Stomach smooth muscle (tissue), 2 donors: ENCODE results near the gene HOXD4.

ENCODE experiments used
- H3K27ac ChIP-seq: one replicate; pipeline ENCODE4 v1.7.0; 2013; ENCODE audit warnings: mild to moderate bottlenecking, low read length, inconsistent platforms
- H3K27me3 ChIP-seq, 2 donors: one replicate each; pipeline ENCODE4 v1.7.0; 2013; ENCODE audit warnings: low read length in 2 of 2; ENCODE audit not compliant: insufficient read depth in 2 of 2, control insufficient read depth in 1 of 2
- H3K36me3 ChIP-seq, 2 donors: one replicate each; pipeline ENCODE4 v1.7.0; 2013; ENCODE audit warnings: low read length in 2 of 2; ENCODE audit not compliant: control insufficient read depth in 2 of 2, insufficient read depth in 2 of 2
- H3K4me1 ChIP-seq: one replicate; pipeline ENCODE4 v1.7.0; 2013; ENCODE audit warnings: low read length; ENCODE audit not compliant: control insufficient read depth, insufficient read depth
- H3K4me3 ChIP-seq, 2 donors: one replicate each; pipeline ENCODE4 v1.7.0; 2013; ENCODE audit warnings: low read length in 2 of 2
- H3K9ac ChIP-seq, 2 donors: one replicate each; pipeline ENCODE4 v1.7.0; 2013; ENCODE audit warnings: low read length in 2 of 2, mild to moderate bottlenecking in 1 of 2
- H3K9me3 ChIP-seq, 2 donors: one replicate each; pipeline ENCODE4 v1.7.0; 2013; ENCODE audit warnings: low read length in 2 of 2; ENCODE audit not compliant: control insufficient read depth in 2 of 2
- donor health status: healthy.
- donor health status: Pancreatic carcinoma.

Gene HOXD4

DNA sequence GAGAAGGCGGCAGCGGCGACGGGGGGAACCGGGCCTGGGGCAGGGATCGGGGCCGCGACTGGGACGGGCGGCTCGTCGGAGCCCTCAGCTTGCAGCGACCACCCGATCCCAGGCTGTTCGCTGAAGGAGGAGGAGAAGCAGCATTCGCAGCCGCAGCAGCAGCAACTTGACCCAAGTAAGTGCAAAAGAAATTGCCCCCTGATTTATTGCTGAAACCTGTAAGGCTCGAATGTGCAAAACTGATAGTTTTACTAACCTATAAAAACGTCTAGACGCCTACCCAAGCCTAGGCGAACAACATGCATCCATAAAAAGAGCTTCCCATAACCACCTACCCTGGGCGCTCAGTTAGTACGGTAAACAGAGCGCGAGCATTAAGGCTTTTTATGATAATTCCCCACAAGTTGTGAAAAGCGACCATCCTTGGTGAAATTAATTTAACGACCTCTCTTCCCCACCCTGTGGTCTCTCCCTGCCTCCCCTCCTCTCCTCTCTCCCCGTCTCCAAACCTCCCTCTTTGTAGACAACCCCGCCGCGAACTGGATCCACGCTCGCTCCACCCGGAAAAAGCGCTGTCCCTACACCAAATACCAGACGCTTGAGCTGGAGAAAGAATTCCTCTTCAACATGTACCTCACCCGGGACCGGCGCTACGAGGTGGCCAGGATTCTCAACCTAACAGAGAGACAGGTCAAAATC, 27.8 kb upstream of the HOXD4 start:
- Histone ChIP-seq H3K27me3 (peaks cover 71 to 95% of the 10 kb centered on the region in 2 donors), H3K27ac (no peak overlapping the region), H3K4me3 (peak overlapping the region; percentile 10 to 67), H3K9me3 (peaks cover 0 to 4% of the 10 kb centered on the region in 2 donors), H3K36me3 (no peaks in the 10 kb centered on the region), H3K9ac (no peak overlapping the region), H3K4me1 (peaks cover 14% of the 10 kb centered on the region)

DNA sequence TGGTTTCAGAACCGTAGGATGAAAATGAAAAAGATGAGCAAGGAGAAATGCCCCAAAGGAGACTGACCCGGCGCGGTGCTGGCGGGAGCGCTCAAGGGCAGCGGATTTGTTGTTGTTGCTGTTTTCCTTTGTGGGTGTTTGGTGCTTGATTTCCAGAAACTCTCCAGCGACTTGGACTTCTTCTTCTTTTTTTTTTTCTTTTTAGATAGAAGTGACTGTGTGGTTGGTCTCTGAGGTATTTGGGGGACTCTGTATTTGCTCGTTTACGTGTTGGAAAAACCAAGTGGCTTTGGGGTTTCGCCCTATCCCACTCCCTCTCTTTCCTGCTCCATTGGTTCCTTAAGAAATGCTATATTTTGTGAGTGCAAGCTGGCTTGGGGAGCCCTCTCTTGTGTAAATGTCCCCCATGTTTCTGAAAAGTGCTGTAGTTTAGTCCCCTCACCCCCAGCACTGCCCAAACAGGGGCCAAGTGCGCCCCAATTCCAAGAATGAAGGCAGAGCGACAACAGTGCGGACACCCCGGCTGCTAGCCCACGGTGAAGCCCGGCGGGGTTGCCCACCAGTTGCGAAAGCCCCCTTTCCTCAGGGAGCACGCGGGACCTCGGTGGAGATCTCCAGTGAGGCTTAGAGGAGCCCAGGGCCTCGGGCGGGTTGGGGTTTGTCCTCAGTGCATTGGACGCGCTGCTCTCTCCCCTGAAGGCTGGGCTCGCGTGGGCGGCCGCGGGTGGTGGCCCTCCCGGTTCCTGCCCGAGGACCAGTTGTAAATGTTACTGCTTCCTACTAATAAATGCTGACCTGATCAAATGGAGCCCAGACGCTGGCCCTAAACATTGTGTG, 27.0 kb upstream of the HOXD4 start:
- H3K36me3 ChIP-seq: no peaks in the 10 kb centered on the region
- H3K4me1 ChIP-seq: peaks cover 19% of the 10 kb centered on the region
- H3K9me3 ChIP-seq: peaks cover 0 to 4% of the 10 kb centered on the region in 2 donors
- H3K27ac ChIP-seq: no peak overlapping the region
- H3K4me3 ChIP-seq: peak overlapping the region in 1 of 2 donors; percentile 22
- peaks cover 72 to 96% of the 10 kb centered on the region in 2 donors for H3K27me3 ChIP-seq
- no peak overlapping the region for H3K9ac ChIP-seq

DNA sequence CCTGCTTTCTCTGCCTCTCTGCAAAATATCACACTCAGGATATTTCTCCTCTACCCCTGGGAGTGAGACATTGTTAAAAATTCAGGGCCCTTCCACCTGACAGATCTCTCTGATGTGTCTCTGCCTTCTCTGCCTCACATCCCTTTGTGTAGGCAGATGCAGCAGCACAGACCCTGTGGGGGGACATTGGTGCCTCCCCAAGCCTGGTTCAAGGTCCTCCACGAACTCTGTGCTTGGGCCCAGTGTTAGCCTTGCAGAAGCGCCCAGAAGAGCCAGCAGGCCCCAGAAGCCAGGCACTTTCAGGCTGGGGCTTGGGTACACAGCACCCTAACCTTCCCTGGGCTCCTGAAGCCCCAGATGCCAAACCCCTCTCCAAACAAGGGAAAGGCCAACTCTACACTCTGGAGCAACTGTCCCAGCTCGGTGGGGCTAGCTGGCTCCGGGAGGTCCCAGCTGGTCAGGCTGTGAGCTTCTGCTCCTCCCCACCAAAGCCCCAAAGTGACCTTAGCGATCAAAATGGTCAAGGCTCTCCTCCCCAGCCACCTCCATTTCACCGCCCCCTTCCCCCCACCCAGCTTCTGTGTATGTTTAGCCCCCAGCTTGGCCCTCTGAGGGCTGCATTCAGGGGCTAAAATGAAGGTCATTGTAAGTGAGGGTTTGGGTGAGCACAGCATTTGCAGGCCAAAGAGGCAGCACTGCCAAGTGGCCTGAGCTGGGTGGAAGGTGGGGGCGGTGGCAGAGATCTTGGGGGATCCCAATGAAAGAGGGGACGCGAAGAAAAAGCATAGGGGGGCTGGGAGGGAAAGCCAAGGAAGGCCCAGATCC, 26.2 kb upstream of the HOXD4 start:
- H3K9me3 ChIP-seq: no peaks in the 10 kb centered on the region
- H3K27ac ChIP-seq: no peak overlapping the region
- no peaks in the 10 kb centered on the region for H3K36me3 ChIP-seq
- H3K4me1 ChIP-seq: peaks cover 21% of the 10 kb centered on the region
- peaks cover 66 to 92% of the 10 kb centered on the region in 2 donors for H3K27me3 ChIP-seq
- no peak overlapping the region for H3K9ac ChIP-seq
- H3K4me3 ChIP-seq: no peak overlapping the region

DNA sequence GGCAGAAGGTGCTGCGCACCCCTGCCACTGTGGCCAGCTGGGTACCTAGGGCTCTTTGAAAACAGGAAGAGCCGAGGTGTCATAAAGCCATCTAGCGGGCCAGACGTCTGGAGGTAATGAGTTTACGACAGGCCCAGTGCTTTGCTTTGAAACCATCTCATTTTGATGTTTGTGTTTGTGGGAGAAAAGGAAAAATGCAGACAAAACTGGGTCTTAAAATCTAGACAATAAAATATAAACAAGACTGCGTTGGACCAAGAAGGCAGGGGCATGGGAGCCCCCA, 25.6 kb upstream of the HOXD4 start:
- Histone ChIP-seq H3K4me3 (no peak overlapping the region), H3K4me1 (peaks cover 27% of the 10 kb centered on the region), H3K9me3 (no peaks in the 10 kb centered on the region)

DNA sequence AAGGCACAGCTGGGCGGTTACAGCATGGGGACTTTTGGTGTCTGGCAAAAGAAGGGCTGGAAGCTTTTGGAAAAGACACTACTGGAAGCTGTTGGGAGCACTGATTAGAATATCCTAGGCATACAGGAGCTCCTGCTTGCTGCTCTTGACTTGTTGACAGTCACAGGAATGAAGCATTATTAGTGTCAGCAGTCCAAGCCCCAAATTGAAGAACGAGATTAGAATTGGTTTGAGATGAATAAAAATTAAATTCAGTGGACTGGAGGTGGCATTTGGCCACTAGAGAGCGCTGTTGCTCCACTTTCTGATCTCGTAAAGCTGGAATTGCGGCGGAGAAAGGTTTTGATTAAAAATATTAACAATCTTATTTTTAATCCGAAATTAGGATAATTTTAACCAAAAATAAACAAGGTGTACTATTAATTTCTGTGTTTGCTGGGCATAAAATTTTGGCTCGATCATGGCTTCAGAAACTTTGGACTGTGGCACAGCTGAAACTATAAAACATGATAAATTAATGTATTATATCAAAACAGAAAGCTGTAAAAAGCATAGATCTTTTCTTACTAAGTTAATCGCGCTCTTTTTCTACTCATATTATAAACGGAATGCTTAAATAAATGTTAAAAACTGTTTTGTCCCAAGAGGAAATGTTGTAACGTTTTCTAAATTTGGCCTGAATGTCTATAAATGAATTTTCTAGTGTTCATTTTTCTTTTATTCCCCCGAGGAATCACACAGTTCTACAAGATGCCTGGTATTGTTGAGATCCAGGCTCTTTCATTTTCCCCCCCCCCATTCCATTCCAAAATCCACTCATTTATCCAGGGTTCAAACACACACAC, 24.2 kb upstream of the HOXD4 start:
- Histone ChIP-seq H3K27ac (no peak overlapping the region), H3K9ac (no peak overlapping the region), H3K9me3 (peaks cover 0 to 3% of the 10 kb centered on the region in 2 donors), H3K4me1 (peaks cover 28% of the 10 kb centered on the region), H3K36me3 (no peaks in the 10 kb centered on the region), H3K27me3 (peaks cover 62 to 91% of the 10 kb centered on the region in 2 donors), H3K4me3 (no peak overlapping the region)

More for the DNA sequence above, 25.6 kb upstream of the HOXD4 start:
- H3K9ac ChIP-seq: no peak overlapping the region
- H3K27me3 ChIP-seq: peaks cover 62 to 92% of the 10 kb centered on the region in 2 donors
- H3K27ac ChIP-seq: no peak overlapping the region
- no peaks in the 10 kb centered on the region for H3K36me3 ChIP-seq

DNA sequence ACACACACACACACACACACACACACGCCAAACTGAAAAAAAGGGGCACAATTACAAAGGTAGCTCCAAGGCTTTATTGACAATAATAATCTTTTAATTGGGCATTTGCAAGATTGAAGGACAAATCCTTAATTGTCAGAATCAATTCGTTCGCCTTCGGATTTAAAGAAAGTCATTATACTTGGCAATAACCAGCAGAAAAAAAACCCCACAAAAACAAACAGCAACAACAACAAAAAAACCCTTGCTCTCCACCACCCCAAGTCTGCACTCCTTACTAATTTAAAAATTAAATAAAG, 23.6 kb upstream of the HOXD4 start:
- Histone ChIP-seq H3K4me3 (peak overlapping the region in 1 of 2 donors; percentile 44), H3K27me3 (peaks cover 68 to 91% of the 10 kb centered on the region in 2 donors), H3K4me1 (peaks cover 24% of the 10 kb centered on the region), H3K36me3 (no peaks in the 10 kb centered on the region), H3K27ac (no peak overlapping the region), H3K9ac (no peak overlapping the region), H3K9me3 (peaks cover 0 to 3% of the 10 kb centered on the region in 2 donors)

DNA sequence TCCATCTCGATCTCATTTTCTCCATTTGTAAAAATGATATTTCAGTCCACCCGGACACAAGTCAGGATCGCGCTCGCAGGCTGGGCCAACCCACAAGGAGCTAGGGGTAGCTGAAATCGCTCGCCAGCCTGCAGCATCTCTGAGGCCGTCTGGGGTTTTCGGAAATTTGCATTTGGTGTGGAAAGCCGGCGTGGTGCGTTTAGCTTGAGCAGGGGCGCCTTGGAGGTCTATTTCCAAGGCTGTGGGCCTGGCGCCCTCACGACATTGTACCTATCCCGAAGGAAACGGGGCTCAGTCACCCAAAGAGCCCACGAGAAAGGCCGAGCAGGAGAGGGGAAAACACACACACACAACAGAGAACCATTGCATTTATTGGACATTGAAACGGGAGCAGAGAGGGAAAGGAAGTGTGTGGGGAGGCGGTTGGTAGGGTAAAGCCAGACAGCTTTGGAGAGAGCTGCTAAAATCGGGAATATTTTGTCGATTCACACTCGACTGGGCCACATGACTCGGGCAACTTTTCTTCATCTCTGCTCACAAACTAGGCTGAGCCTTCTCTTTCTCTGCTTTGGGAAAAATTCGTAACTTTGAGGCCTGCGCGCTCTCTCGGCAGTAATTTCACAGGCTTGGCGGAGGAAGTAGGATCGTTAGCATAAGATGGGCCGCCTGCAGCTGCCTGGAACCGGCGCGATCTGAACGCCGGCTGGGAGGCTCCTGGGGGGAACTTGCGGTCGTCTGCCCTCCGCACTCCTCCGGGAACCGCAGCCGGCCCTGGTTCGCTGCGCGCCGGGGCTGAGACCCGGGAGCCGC, 23.0 kb upstream of the HOXD4 start:
- H3K4me3 ChIP-seq: peak overlapping the region in 1 of 2 donors; percentile 44
- H3K9ac ChIP-seq: no peak overlapping the region
- no peaks in the 10 kb centered on the region for H3K36me3 ChIP-seq
- no peak overlapping the region for H3K27ac ChIP-seq
- peaks cover 0 to 3% of the 10 kb centered on the region in 2 donors for H3K9me3 ChIP-seq
- peaks cover 19% of the 10 kb centered on the region for H3K4me1 ChIP-seq
- peaks cover 73 to 91% of the 10 kb centered on the region in 2 donors for H3K27me3 ChIP-seq

DNA sequence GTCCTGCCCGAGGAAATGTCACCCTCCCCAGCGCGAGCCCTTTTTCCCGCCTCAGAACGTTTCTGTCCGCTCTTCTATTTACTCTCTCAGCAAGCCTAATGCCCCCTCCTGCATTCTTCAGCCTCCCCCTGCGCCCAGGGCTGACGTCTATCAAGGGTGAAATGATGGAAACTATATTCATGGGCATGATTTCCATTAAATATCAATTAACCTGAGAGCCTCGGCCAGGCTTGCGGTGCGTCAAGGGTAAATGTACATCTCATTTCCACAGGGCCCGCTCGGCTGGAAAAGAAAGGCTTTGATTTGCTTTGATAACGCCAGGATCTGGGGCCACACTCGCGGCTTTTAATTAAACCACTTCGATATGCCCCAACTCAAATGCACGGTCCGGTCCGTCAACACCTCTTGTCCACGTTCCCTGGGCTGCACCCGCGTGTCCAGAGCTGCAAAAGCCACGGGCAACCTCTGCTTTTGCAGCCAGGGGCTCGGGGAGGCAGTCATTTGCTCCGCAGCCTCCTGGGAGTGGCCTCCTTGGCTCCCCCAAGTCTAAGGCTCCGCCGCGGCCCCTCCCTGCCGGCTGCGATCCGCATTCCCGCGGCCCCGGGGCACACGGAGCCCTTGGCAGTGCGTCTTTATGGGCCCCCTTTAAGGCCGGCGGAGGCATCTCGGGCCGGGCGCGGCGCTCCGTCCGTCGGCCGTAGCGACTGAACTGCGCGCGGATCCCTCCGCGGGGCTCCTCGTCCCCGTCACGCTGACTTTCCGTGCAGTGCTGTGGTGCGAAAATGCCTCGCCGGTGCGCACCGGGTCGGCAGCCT, 22.2 kb upstream of the HOXD4 start, which contains the start of gene HOXD8:
Gene HOXD8 (plus strand): TSS at position 724 of the 815 bp plus-strand sequence. CDS start 662 bp downstream, outside the sequence.
- Histone ChIP-seq H3K27ac (no peak within 1 kb of the TSS), H3K36me3 (no peaks in the 10 kb centered on the region), H3K4me1 (peaks cover 19% of the 10 kb centered on the region), H3K27me3 (peaks cover 72 to 91% of the 10 kb centered on the region in 2 donors), H3K9me3 (peaks cover 0 to 3% of the 10 kb centered on the region in 2 donors), H3K4me3 (peak within 1 kb of the TSS; percentile 12 to 59), H3K9ac (no peak within 1 kb of the TSS)

DNA sequence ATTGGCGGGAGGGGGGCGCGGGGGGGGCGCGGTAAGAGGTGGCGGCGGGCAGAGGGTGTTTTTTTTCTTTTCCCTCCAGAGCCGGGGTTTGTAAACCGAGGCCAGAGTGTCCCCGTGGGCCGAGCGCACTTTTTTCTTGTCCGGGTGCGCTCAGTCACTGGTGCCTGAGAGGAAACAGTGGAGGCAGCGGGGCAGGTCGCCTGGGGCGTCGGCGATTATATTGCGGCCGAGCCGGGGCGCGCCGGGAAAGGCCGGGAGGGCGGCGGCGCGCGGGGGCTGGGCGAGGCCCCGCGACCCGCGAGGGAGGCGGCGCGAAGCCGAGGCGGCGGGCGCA, 21.6 kb upstream of the HOXD4 start:
- peaks cover 19% of the 10 kb centered on the region for H3K4me1 ChIP-seq
- H3K9ac ChIP-seq: no peak overlapping the region
- H3K27me3 ChIP-seq: peaks cover 71 to 91% of the 10 kb centered on the region in 2 donors
- no peaks in the 10 kb centered on the region for H3K36me3 ChIP-seq
- H3K4me3 ChIP-seq: peak overlapping the region in 1 of 2 donors; percentile 59
- peaks cover 0 to 3% of the 10 kb centered on the region in 2 donors for H3K9me3 ChIP-seq
- no peak overlapping the region for H3K27ac ChIP-seq
